Measurements from ENCODE around the gene ABCA8.

ABCA8 gene

DNA sequence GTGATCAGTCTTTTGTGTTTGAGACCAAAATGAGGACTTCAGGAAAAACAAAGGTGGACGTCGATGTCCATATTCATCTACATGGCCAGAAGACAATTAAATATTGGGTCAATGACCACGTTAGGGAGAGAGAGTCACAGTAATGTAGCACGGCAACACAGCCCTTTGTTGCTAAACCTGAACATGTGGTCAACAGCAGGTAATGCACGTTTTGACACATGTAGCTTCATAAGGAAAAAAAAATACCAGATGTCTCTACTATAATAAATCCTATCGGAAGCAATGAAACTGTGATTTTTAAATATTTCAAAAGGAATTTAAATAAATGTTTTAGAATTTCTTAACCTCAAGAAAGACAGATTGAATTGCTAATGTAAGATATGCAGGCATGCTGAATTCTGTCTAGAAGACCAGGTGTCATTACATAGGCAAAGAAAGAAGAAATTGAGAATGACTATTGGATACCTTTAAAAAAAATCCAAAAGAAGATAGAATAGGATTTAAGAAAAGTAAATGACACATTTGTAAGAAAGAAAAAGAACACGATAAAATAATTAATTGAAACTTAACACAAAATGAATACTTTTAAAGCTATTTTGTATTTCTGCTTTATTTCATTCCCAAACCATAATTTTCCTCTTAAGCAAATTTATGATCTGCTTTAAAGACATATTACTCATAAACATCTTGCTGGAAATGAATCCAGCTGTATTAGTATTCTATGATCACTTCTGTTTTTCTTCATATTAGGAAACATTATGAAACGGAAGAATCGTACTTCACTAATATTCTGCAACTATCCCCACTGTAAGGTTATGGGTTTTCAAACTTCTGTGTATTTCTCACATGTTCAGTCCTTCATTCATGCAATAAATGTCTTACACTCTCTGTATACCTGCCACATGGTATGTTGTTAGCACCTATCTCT is 30.1 kb downstream of the ABCA8 start:
- H3K9me2 ChIP-seq (replicated peaks; ENCODE audit: insufficient read depth, low read length) = no peaks in the 10 kb centered on the region
- no peak overlapping the region for H3K27ac ChIP-seq (ENCODE audit: low read depth, low read length)
- H3K9me3 ChIP-seq (ENCODE audit: insufficient read depth, low read length) = no peaks in the 10 kb centered on the region; the same call in 1 of the 2 replicates
- no peak overlapping the region for H3K9ac ChIP-seq (ENCODE audit: low read length)
- no peaks in the 10 kb centered on the region for H3F3A ChIP-seq (ENCODE audit: insufficient read depth)
- no peak overlapping the region for H3K4me3 ChIP-seq (ENCODE audit: insufficient read depth, low read length, poor library complexity, severe bottlenecking)
- H3K36me3 ChIP-seq (ENCODE audit: low read length) = no peaks in the 10 kb centered on the region
- TF ChIP-seq CTCF (IDR thresholded peaks at IDR 0.05; ENCODE audit: insufficient read depth, low read length, poor library complexity, severe bottlenecking) (no peak), EZH2phosphoT487 (conservative IDR thresholded peaks at IDR 0.05; ENCODE audit: low read length) (no peak)
- H3K79me2 ChIP-seq (ENCODE audit: insufficient read depth, low read length) = no peaks in the 10 kb centered on the region
- no peaks in the 10 kb centered on the region for H3K27me3 ChIP-seq (ENCODE audit: low read length)
- no peak overlapping the region for H3K4me2 ChIP-seq (ENCODE audit: low read depth, low read length, poor library complexity, severe bottlenecking)
- H4K20me1 ChIP-seq (ENCODE audit: low read depth, low read length) = no peaks in the 10 kb centered on the region
- no peak overlapping the region for H2AFZ ChIP-seq (ENCODE audit: low read depth, low read length, severe bottlenecking)

- TF ChIP-seq EZH2phosphoT487 (conservative IDR thresholded peaks at IDR 0.05; ENCODE audit: low read length) (no peak), CTCF (IDR thresholded peaks at IDR 0.05; ENCODE audit: insufficient read depth, low read length, poor library complexity, severe bottlenecking) (no peak)
- Histone ChIP-seq H3K4me3 (ENCODE audit: insufficient read depth, low read length, poor library complexity, severe bottlenecking) (no peak overlapping the region), H2AFZ (ENCODE audit: low read depth, low read length, severe bottlenecking) (no peak overlapping the region), H3K4me2 (ENCODE audit: low read depth, low read length, poor library complexity, severe bottlenecking) (no peak overlapping the region), H3K9me3 (ENCODE audit: insufficient read depth, low read length) (no peaks in the 10 kb centered on the region), H3K36me3 (ENCODE audit: low read length) (no peaks in the 10 kb centered on the region), H3F3A (ENCODE audit: insufficient read depth) (no peaks in the 10 kb centered on the region), H3K9me2 (replicated peaks; ENCODE audit: insufficient read depth, low read length) (no peaks in the 10 kb centered on the region), H3K27ac (ENCODE audit: low read depth, low read length) (no peak overlapping the region), H3K79me2 (ENCODE audit: insufficient read depth, low read length) (no peaks in the 10 kb centered on the region), H3K9ac (ENCODE audit: low read length) (no peak overlapping the region), H4K20me1 (ENCODE audit: low read depth, low read length) (no peaks in the 10 kb centered on the region), H3K27me3 (ENCODE audit: low read length) (no peaks in the 10 kb centered on the region)
Measured at GRCh38 chr17:68910789-68911431, 44.3 kb downstream of the ABCA8 start.

- H3K9me3 ChIP-seq (ENCODE audit: insufficient read depth, low read length) = no peaks in the 10 kb centered on the region
- H4K20me1 ChIP-seq (ENCODE audit: low read depth, low read length) = no peaks in the 10 kb centered on the region
- no peaks in the 10 kb centered on the region for H3K79me2 ChIP-seq (ENCODE audit: insufficient read depth, low read length)
- no peak overlapping the region for H3K27ac ChIP-seq (ENCODE audit: low read depth, low read length)
- TF ChIP-seq EZH2phosphoT487 (conservative IDR thresholded peaks at IDR 0.05; ENCODE audit: low read length) = no peak
- TF ChIP-seq CTCF (IDR thresholded peaks at IDR 0.05; ENCODE audit: insufficient read depth, low read length, poor library complexity, severe bottlenecking) = no peak
- no peaks in the 10 kb centered on the region for H3K27me3 ChIP-seq (ENCODE audit: low read length)
- no peak overlapping the region for H3K4me2 ChIP-seq (ENCODE audit: low read depth, low read length, poor library complexity, severe bottlenecking)
- no peak overlapping the region for H3K9ac ChIP-seq (ENCODE audit: low read length)
- no peaks in the 10 kb centered on the region for H3K36me3 ChIP-seq (ENCODE audit: low read length)
- H2AFZ ChIP-seq (ENCODE audit: low read depth, low read length, severe bottlenecking) = no peak overlapping the region
- H3F3A ChIP-seq (ENCODE audit: insufficient read depth) = no peaks in the 10 kb centered on the region
- H3K4me3 ChIP-seq (ENCODE audit: insufficient read depth, low read length, poor library complexity, severe bottlenecking) = no peak overlapping the region
- H3K9me2 ChIP-seq (replicated peaks; ENCODE audit: insufficient read depth, low read length) = no peaks in the 10 kb centered on the region
Measured at GRCh38 chr17:68910251-68910705, 44.9 kb downstream of the ABCA8 start.

All from SU-DHL-6 (cell line).